ENCODE measurements around the gene STK17B.
"Not testable (repeated sequence)": the region's sequence is repeated elsewhere in the genome, so short reads cannot be mapped to it uniquely, and the experiment has no call there.

STK17B gene

DNA sequence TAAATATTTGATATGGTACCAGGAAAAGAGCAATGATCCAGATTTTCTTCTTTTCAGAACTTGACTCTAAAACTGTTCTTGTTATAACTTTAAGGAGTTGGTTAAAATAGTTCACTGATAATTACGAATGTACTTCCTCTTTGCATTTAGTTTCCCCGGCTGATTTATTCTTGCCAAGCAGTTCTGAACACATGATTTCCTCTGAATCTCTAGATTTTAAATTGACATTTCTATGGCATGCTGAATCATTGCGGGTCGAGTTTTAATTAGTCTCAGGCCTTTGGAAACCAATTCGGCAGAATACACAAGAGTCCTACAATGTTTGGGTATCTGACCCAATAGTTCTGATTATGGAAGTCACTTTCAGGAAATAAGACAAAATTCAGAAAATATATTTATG is 65.4 kb downstream of the STK17B start:
- no peak for DNase-seq

DNA sequence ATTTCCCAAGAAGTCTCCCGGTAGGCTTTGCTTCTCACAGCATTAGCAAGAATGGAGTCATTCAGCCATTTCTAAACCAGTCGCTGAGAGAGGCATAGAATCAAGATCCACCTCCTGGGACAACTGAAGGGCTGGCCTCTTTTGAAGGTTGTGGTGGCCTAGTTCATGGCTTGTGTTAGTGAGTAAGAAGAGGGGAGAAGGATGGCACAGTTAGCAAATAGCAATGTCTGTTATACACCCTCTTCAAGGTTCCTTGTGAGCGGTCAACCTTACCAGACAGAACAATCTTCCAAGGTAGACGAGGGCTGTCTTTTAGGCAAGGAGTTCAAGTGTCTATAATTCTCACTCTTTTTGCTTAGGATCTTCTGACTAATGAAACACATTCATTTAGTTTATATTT is 67.3 kb downstream of the STK17B start:
- DNase-seq: no peak

GRCh38 chr2:196103626-196104025 is 67.8 kb downstream of the STK17B start:
- no peak for DNase-seq

GRCh38 chr2:196101325-196101991 is 69.9 kb downstream of the STK17B start:
- DNase-seq: no peak

DNA sequence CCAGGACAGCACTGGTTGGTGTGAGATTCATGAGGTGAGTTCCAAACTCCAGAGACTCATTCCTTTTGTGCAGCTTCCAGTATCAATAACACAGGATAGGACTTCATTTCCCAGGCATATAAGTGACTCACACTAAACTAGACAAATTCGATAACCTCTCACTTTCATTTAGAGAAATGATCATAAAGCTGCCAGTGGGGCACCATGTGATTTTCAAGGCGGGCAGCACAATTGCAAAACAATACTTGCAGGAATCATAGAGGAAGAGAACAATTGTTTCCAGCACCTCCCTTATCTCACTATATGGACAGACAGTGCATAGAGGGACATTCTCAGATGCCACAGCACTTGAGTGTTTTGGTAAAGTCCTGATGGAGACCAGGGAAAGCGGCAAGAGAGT is 71.5 kb downstream of the STK17B start:
- DNase-seq: no peak

GRCh38 chr2:196097864-196098660 is 73.3 kb downstream of the STK17B start:
- DNase-seq: no peak

GRCh38 chr2:196096982-196097745 is 74.2 kb downstream of the STK17B start:
- DNase-seq: no peak

DNA sequence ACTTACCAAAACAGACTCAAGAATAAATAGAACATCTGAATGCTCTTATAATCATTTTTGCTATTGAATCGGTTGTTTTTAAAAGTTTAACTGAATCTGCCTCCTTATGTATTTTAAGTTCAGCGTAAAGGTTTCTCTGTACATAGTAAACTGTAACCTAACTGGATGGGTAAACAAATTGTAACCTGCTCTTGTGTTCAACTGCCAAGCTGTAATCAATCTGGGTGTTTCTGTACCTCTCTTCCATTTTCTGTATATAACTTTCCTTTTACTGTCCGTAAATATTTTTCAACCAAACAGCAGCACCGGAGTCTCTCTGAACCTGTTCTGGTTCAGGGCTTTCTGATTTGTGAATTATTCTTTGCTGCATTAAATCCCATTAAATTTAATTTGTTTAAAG is 75.1 kb downstream of the STK17B start:
- no peak for DNase-seq

- DNase-seq: not testable (repeated sequence)
Measured at GRCh38 chr2:196089448-196089847, 81.9 kb downstream of the STK17B start.

DNA sequence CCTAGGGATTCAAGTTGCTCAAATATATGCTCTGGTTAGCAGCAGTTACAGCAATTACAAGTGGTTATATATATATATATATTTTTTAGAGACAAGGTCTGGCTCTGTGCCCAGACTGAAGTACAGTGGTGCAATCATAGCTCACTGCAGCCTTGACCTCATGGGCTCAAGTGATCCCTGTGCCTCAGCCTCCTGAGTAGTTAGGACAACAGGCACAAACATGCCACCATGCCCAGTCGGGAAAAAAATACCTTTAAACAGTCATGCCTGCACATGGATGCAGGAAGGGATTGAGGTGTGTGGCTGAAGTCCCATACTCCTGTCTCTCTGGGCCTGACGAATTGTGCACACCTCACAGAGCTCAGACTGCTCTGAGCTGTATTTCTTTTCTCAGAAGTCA is 83.2 kb downstream of the STK17B start:
- DNase-seq: no peak

GRCh38 chr2:196086517-196087368 is 84.6 kb downstream of the STK17B start:
- DNase-seq: no peak

GRCh38 chr2:196083601-196084000 is 87.8 kb downstream of the STK17B start:
- no peak for DNase-seq

All from NCI-H1694 (cell line).